T-helper 9 cell (primary cell): ENCODE data around the gene OR5AR1.
"Not testable (repeated sequence)": the region's sequence is repeated elsewhere in the genome, so short reads cannot be mapped to it uniquely, and the experiment has no call there.

Experiments
- DNase-seq: peaks from one replicate; pipeline ENCODE4 v3.0.0-alpha.2; 2020
- total RNA-seq, 2 donors: gene quantifications; one replicate each; lab custom pipeline; 2026; lab: John Stamatoyannopoulos, UW

OR5AR1 gene
- 0 reads per million in 2 donors for total RNA-seq

DNA sequence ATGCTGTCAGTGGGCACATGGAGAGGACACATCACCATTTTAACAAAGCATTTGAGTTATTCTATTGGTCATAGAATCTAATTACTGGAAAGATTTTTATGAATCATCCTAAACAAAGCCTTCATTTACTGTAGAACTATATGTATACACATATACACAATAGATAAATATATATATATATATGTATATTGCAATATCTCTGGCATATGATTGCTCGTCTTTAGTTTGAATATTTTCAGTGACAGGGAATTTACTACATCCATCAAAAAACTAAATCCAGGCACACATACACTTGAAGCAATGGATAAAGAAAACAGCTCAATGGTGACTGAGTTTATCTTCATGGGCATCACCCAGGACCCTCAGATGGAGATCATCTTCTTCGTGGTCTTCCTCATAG, at the start of gene OR5AR1:
Gene OR5AR1, plus strand, starts transcription at position 301 of the 400 bp plus-strand sequence. Its CDS starts 0 bp downstream, at position 301.
- no peak for DNase-seq

DNA sequence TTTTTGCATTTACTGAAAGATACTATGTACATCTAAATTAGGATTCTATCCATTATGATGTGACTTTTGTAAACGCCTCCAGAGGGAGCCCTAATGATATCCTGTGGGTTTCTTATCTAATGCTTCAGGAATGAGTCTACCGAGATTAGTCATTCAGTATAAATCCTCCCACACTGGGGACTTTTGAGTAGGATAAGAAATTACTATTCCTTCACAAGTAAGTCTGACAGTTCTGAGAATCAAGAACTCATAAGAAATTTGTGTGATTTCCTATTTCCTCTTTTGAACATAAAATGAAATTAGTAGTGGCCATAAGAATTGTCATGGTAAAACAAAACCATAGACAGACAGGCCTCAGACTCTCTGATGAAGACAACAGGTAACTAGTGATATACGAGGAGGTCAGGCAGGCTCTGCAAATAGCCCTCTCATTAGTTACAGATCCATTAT, 38.8 kb upstream of the OR5AR1 start:
- no peak for DNase-seq

DNA sequence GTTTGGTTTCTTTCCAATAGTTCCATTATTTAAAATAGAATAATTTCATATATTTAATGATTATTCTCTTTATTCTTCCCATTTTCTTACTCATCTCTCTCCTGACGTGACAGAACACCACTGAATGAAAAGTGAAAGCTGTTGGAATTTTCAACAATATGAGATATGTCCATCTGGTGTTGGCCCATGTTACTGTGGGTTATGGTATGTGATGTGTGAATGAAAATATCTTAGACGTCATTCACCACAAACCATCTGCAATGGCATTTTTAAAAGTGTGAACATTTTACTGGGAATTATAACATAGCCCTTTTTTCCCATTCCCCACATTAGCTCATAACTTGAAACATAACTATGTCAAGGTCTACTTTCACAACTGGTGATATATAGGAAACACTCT, 37.5 kb upstream of the OR5AR1 start:
- no peak for DNase-seq

DNA sequence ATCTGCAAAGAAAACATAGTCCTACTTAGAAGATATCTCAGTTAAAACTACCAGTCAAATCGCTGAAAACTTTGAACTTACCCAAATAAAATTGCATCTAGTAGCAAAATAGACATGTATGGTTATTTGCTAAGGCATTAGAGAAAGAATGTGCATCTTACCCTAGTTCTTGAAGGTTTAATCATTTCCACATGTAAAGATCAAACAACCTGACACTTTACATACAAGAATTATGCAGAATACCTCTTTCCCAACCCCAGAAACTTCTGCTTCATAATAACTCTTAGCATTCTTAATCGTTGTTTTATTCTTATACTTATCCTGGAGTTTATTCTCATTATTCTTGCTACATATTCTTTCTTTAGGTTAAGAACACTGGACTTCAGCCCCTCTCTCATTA, 31.2 kb upstream of the OR5AR1 start:
- no peak for DNase-seq

DNA sequence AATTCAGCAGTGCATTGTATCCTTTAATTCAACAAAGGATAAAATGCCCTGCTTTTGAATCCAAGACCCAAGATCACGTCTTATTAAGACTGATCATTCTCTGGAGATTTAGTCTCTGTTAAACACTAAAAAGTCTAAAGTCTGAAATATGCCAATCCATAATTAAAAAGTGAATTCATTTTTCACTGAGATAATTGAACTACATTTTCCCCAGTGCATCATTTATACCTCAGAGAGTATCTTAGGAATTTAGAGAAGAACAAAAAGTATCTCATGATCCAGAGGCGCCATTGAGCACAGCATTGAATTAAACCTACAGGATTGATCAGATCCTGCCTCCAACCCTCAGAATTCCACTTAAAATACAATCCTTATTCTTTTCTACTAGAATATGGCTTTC, 26.6 kb upstream of the OR5AR1 start:
- no peak for DNase-seq

DNA sequence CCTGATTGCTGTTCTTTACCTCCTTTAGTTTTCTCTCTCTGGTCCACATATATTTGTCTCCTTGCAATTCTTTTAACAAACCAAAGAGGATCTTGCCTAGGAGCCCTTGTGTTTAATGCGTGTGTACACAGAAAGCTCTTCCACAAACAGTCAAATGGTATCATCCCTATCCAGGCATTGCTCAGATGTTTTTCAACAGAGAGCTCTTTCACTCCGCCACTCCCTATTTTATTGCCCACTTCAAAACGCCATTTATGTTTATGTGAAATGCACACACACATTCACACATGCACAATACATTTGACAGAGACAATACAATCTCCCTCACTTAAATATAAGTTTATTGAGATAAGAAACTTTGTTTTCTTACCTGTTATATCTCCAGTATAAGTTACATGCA, 26.0 kb upstream of the OR5AR1 start:
- no peak for DNase-seq

DNA sequence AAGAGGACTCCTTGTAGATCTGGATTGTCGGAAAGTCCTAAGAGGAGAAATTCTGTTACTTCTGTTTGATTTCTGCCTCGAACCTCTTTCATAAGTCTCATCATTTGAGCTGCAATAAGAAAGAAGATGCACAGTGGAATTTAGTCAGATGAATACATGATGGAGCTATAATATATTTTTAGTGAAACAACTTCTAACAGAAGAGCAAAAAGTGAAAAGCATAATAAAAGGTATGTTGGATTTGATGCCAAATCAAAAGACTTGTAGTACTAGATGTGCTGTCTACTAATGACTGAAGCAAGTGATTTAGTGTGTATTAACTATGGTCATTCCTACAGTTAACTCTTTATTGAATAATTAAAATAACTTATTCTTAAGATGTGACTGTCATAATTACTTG, 21.1 kb upstream of the OR5AR1 start, which contains the start of gene OR5AP2:
Gene OR5AP2, minus strand, starts transcription at position 101 of the 400 bp plus-strand sequence. Its CDS starts 0 bp downstream, at position 101.
- DNase-seq = no peak

DNA sequence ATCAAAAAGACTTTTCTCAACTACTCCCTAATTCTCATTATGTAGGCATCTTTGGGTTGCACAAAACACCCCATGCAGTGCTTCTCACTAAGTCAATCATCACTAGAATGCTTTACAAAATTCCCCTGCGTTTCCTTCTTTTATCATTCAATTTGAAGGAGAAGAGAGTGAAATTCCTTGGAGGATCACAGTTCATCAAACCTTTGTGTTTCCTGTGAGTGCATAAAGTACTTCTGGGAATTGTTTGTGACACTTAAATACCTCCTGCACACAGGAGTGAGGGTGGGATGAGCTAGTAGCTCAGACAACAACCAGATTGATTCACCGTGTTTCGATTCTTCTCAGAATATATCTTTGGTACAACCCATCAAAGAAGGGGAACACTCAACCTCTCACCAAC, 3.7 kb upstream of the OR5AR1 start:
- no peak for DNase-seq

DNA sequence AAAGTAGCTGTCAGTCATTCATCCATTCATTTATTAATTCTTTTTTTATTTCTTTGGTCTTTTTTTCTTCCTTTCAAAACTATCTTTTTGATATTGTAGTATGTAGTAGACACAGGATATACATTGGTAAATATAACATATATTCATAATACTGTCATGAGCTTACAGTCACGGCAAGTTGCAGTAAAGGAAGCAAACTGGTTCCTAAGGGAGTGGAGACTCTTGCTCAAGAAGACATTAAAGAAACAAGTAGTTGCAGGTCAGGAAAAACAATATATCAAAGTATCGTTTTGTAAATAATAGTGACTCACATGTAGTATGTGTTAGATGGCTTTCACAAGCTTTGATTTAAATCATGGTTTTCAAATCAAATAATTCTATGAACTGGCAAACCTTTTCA, 7.5 kb downstream of the OR5AR1 start:
- no peak for DNase-seq

DNA sequence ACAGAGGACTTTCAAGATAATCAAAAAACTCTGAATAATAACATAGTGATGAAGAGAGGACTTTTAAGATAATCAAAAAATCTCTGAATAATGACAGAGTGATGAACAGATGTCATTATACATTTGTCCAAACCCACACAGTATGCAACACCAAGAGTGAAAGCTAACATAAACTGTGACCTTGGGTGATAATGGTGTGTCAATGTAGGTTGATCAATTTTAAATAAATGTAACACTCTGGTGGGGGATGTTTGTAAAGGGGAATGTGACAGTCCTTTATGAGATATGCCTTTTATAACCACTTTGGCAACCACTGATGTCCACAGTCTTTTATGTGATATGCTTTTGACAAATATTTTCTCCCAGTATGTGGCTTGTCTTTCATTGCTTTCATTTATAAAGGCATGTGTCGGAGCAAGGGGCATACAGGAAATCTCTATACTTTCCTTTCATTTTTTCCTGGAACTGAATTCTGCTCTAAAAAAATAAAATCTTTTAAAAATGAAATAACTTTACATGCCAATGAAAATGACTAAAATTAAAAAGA, 25.1 kb downstream of the OR5AR1 start:
- DNase-seq = no peak

DNA sequence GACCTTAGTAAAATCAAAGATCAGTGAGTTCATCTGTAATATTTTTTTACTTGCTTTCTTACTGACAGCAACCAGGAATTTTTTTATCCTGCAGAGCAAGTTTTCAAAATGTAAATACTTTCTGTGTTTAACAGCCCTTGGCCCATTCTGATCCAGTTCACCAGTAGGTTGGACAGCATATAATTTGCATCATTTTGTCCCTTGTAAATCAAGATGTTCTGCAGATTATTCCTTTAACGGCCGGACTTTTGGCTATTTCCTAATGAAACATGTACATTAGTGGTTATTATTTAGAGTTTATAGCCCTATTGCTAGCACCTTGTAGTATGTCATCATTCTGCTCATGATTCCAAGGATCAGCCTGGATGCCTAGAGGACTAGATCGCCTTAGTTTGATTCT, 27.7 kb downstream of the OR5AR1 start:
- DNase-seq = not testable (repeated sequence)

DNA sequence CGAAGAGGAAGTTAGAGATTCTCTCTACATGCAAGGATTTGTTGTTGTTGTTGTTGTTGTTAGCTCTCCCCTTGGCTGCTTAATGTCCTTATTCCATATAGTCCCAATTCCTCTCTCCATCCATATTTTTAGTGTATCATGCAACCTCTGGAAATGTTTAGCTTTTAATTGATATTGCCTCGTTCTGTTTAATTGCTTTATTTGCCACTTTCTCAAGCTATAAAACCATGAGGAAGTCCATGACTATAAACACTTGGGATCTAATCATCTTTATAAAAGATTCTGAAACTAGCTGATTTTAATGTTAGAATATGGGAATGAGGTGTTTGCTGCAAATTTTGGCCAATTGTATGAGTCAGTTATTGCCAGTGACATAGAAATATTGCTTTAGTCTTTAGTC, 29.9 kb downstream of the OR5AR1 start:
- no peak for DNase-seq

DNA sequence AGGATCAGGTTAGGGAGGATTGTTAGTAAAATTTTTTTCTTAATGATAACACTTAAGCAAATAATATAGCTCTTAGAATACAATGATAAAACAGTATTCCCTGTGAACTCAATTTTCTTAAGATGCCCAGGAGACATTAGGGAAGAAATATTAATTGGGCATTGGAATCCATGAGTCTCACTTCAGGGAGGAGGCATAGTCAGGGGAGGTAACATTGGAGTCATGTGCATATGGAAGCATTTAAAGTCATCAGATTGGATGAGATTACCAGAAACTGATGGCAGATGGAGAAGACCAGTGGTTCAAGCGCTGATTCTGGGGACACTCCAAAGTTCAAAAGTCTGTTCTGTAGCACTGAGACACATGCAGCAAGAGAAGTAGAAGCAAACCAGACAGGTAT, 35.3 kb downstream of the OR5AR1 start, which contains the start of gene OR9G1:
Gene OR9G1, plus strand, starts transcription at position 301 of the 400 bp plus-strand sequence. CDS start 1,293 bp downstream, outside the sequence.
- no peak for DNase-seq

DNA sequence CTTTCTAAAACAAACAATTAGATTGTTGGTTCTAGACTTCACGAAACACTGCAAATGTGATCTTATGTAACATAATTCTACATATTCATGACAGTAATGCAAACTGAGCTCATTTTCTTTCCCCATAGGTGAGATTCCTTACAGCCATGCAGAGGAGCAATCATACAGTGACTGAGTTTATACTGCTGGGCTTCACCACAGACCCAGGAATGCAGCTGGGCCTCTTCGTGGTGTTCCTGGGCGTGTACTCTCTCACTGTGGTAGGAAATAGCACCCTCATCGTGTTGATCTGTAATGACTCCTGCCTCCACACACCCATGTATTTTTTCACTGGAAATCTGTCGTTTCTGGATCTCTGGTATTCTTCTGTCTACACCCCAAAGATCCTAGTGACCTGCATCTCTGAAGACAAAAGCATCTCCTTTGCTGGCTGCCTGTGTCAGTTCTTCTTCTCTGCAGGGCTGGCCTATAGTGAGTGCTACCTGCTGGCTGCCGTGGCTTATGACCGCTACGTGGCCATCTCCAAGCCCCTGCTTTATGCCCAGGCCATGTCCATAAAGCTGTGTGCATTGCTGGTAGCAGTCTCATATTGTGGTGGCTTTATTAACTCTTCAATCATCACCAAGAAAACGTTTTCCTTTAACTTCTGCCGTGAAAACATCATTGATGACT, 36.9 kb downstream of the OR5AR1 start:
- DNase-seq = no peak

DNA sequence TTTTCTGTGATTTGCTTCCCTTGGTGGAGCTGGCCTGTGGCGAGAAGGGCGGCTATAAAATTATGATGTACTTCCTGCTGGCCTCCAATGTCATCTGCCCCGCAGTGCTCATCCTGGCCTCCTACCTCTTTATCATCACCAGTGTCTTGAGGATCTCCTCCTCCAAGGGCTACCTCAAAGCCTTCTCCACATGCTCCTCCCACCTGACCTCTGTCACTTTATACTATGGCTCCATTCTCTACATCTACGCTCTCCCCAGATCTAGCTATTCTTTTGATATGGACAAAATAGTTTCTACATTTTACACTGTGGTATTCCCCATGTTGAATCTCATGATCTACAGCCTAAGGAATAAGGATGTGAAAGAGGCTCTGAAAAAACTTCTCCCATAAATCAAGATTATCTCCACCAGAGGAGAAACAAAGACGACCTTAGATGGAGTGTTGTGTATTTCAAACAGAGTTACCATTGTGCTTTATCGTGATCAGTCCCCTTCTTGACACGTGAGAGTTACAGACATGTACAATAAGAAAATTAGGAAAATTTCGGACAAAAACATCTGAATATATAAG, 37.5 kb downstream of the OR5AR1 start:
- no peak for DNase-seq

DNA sequence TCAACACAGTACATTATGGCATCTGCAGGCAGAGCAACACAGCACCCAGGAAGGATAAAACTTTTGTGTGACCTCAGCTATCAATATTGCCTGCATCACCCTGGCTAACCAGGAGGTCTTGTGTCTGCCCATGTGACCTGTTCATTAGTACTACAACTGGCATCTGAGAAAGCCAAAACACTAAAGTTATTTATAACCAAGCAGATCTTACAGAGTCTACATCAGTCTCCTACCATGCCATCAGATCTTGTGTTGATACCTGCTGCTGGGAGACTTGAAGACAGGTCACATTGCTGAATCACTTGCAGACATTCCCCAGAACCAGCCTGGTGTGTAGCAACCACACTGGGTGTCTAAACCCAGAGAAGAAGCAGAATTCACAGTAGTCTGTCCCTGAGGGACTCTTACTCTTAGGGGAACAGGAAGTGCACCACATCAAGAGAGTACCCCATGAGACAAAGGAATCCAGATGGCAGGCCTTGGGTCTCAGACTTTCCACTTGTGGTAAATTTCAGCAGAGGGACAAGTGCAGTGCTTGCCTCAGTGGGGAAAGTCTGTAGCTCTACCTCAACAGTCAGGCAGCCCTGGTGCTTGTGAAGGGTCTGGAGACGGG, 42.4 kb downstream of the OR5AR1 start:
- DNase-seq = no peak

DNA sequence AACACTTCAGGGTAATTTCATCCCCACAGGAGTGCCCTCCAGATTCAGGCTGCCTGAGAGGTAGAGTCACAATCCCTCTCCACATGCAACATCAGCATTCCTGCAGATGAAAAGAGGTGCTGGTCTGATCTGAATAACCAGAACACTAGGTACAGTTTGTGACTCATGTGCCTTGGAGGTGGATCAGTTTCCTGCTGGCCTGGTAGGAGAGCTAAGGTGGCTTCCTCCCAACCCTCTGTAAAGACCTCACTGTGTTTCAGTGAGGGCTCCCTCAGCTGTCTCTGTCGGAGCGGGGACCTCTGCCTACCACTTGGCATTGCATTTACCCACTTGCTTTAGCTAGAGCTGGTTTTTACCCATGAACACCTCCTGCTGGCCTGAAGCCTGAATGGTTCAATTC, 43.0 kb downstream of the OR5AR1 start:
- DNase-seq = no peak

DNA sequence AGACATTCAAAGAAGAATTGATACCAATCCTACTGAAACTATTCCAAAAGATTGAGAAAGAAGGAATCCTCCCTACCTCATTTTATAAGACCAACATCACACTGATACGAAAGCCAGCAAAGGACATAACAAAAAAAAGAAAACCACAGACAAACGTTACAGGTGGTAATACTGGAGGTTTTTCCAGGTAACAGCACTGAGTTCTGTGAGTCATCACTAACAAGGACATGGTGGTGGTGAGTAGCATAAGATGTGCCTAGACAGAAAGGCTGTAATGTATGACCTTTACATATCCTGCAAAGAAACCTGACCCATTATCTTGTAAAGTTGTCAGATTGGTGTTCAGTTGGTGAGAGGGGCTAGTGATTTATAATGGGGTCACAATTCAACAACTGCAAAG, 50.7 kb downstream of the OR5AR1 start:
- no peak for DNase-seq
